ENCODE data around the gene DMXL2.

- TF ChIP-seq, protein P1, sequence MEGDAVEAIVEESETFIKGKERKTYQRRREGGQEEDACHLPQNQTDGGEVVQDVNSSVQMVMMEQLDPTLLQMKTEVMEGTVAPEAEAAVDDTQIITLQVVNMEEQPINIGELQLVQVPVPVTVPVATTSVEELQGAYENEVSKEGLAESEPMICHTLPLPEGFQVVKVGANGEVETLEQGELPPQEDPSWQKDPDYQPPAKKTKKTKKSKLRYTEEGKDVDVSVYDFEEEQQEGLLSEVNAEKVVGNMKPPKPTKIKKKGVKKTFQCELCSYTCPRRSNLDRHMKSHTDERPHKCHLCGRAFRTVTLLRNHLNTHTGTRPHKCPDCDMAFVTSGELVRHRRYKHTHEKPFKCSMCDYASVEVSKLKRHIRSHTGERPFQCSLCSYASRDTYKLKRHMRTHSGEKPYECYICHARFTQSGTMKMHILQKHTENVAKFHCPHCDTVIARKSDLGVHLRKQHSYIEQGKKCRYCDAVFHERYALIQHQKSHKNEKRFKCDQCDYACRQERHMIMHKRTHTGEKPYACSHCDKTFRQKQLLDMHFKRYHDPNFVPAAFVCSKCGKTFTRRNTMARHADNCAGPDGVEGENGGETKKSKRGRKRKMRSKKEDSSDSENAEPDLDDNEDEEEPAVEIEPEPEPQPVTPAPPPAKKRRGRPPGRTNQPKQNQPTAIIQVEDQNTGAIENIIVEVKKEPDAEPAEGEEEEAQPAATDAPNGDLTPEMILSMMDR (IDR thresholded peaks at IDR 0.05) = peak in 3 of 4 experiments; percentile 22 to 37 (median 23)
- TF ChIP-seq POLR2A (IDR thresholded peaks at IDR 0.05) = no peak
- TF ChIP-seq POLR2AphosphoS5 (IDR thresholded peaks at IDR 0.05) = no peak
Measured at GRCh38 chr15:51536965-51537574, 85.5 kb downstream of the DMXL2 start.
